ENCODE results near the gene ZNF827. TPM values are rescaled to one million over a fixed set of nuclear protein-coding genes. Genes with fewer than 3 reads are reported as not detected.

The ZNF827 gene
- total and polyA plus RNA-seq, 2 of the 8 experiments (the other 6 are each of a cell fraction or from before 2014, with no cell fraction given) = 25.3 to 26.2 TPM

DNA sequence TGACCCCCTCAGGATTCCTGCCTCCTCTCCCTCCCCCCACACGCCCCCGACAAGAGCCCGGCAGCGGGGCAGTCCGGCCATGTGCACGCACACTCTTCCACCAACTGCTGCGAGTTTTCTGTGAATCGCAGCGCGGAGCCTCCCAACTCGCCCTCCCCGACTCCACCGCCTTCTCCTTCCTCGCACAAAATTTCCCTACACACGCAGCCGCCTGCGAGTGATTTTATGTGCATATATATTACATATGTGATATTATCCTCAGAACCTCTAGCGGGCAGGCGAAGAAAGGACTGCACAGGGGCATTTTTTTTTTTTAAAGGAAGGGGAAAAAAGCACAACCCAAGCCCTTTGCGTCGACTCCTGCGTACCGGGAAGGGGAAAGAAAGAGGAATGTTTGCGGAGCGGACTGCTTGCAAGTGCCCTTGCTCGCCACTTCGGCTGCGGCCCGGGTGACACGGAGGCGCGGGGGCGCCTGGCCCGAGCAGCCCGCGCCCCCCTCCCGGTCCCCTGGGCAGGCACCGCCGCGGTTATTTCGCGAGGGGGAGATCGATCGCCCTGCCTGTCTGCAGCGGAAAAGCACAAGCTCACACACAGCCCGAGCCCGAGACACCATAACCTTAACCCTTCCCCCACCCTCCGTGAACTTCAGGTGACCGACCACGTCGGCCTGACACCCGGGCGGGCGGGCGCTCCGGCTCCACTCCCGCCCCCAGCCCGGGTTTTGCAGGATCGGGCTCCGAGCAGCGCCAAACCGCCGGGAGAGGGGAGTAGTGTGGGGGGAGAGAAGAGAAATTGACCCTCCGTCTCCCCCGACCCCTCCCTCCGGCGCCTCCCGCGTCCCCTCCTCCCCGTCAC lies 2.3 kb downstream of the ZNF827 start (continued):
- TF ChIP-seq, protein P1, sequence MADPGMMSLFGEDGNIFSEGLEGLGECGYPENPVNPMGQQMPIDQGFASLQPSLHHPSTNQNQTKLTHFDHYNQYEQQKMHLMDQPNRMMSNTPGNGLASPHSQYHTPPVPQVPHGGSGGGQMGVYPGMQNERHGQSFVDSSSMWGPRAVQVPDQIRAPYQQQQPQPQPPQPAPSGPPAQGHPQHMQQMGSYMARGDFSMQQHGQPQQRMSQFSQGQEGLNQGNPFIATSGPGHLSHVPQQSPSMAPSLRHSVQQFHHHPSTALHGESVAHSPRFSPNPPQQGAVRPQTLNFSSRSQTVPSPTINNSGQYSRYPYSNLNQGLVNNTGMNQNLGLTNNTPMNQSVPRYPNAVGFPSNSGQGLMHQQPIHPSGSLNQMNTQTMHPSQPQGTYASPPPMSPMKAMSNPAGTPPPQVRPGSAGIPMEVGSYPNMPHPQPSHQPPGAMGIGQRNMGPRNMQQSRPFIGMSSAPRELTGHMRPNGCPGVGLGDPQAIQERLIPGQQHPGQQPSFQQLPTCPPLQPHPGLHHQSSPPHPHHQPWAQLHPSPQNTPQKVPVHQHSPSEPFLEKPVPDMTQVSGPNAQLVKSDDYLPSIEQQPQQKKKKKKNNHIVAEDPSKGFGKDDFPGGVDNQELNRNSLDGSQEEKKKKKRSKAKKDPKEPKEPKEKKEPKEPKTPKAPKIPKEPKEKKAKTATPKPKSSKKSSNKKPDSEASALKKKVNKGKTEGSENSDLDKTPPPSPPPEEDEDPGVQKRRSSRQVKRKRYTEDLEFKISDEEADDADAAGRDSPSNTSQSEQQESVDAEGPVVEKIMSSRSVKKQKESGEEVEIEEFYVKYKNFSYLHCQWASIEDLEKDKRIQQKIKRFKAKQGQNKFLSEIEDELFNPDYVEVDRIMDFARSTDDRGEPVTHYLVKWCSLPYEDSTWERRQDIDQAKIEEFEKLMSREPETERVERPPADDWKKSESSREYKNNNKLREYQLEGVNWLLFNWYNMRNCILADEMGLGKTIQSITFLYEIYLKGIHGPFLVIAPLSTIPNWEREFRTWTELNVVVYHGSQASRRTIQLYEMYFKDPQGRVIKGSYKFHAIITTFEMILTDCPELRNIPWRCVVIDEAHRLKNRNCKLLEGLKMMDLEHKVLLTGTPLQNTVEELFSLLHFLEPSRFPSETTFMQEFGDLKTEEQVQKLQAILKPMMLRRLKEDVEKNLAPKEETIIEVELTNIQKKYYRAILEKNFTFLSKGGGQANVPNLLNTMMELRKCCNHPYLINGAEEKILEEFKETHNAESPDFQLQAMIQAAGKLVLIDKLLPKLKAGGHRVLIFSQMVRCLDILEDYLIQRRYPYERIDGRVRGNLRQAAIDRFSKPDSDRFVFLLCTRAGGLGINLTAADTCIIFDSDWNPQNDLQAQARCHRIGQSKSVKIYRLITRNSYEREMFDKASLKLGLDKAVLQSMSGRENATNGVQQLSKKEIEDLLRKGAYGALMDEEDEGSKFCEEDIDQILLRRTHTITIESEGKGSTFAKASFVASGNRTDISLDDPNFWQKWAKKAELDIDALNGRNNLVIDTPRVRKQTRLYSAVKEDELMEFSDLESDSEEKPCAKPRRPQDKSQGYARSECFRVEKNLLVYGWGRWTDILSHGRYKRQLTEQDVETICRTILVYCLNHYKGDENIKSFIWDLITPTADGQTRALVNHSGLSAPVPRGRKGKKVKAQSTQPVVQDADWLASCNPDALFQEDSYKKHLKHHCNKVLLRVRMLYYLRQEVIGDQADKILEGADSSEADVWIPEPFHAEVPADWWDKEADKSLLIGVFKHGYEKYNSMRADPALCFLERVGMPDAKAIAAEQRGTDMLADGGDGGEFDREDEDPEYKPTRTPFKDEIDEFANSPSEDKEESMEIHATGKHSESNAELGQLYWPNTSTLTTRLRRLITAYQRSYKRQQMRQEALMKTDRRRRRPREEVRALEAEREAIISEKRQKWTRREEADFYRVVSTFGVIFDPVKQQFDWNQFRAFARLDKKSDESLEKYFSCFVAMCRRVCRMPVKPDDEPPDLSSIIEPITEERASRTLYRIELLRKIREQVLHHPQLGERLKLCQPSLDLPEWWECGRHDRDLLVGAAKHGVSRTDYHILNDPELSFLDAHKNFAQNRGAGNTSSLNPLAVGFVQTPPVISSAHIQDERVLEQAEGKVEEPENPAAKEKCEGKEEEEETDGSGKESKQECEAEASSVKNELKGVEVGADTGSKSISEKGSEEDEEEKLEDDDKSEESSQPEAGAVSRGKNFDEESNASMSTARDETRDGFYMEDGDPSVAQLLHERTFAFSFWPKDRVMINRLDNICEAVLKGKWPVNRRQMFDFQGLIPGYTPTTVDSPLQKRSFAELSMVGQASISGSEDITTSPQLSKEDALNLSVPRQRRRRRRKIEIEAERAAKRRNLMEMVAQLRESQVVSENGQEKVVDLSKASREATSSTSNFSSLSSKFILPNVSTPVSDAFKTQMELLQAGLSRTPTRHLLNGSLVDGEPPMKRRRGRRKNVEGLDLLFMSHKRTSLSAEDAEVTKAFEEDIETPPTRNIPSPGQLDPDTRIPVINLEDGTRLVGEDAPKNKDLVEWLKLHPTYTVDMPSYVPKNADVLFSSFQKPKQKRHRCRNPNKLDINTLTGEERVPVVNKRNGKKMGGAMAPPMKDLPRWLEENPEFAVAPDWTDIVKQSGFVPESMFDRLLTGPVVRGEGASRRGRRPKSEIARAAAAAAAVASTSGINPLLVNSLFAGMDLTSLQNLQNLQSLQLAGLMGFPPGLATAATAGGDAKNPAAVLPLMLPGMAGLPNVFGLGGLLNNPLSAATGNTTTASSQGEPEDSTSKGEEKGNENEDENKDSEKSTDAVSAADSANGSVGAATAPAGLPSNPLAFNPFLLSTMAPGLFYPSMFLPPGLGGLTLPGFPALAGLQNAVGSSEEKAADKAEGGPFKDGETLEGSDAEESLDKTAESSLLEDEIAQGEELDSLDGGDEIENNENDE (IDR thresholded peaks at IDR 0.05; ENCODE audit: insufficient replicate concordance, low read length) = no peak
- TF ChIP-seq BRCA1 (IDR thresholded peaks at IDR 0.05; ENCODE audit: low read depth, low read length) (no peak), SP1 (IDR thresholded peaks at IDR 0.05; ENCODE audit: low read depth, low read length) (no peak), CREB1 (IDR thresholded peaks at IDR 0.05) (peak; percentile 13; the same call in 1 of the 2 replicates)
- TF ChIP-seq, protein P2, sequence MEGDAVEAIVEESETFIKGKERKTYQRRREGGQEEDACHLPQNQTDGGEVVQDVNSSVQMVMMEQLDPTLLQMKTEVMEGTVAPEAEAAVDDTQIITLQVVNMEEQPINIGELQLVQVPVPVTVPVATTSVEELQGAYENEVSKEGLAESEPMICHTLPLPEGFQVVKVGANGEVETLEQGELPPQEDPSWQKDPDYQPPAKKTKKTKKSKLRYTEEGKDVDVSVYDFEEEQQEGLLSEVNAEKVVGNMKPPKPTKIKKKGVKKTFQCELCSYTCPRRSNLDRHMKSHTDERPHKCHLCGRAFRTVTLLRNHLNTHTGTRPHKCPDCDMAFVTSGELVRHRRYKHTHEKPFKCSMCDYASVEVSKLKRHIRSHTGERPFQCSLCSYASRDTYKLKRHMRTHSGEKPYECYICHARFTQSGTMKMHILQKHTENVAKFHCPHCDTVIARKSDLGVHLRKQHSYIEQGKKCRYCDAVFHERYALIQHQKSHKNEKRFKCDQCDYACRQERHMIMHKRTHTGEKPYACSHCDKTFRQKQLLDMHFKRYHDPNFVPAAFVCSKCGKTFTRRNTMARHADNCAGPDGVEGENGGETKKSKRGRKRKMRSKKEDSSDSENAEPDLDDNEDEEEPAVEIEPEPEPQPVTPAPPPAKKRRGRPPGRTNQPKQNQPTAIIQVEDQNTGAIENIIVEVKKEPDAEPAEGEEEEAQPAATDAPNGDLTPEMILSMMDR (IDR thresholded peaks at IDR 0.05; ENCODE audit: control extremely low read depth in 1 of 3, insufficient read depth in 1 of 3, low read depth in 1 of 3, low read length in 3 of 3) = no peak
- TF ChIP-seq, protein P3, sequence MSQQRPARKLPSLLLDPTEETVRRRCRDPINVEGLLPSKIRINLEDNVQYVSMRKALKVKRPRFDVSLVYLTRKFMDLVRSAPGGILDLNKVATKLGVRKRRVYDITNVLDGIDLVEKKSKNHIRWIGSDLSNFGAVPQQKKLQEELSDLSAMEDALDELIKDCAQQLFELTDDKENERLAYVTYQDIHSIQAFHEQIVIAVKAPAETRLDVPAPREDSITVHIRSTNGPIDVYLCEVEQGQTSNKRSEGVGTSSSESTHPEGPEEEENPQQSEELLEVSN (IDR thresholded peaks at IDR 0.05) = 0 out of 2 replicates have a peak, but pooled peaks have one; percentile 22

Measured in H1 (cell line).